Ovary (tissue), 3 donors: ENCODE measurements around the gene CAMTA1.

Source experiments
- CTCF ChIP-seq, 3 donors: fragments of 450-650 bp in 2 of 3; fragments of 200-600 bp in 1 of 3; IDR thresholded peaks; one replicate each; pipeline versions ENCODE4 v1.5.1 to v1.8.0; 2016 to 2022; ENCODE audit warnings: antibody characterized with exemption in 3 of 3, mild to moderate bottlenecking in 1 of 3
- POLR2A ChIP-seq: fragments of 450-650 bp; IDR thresholded peaks from one replicate; pipeline ENCODE4 v1.6.1; 2017; ENCODE audit warnings: antibody characterized with exemption, mild to moderate bottlenecking, moderate library complexity
- donor health status: DM: no; HTN: no; CAD: no.

GRCh38 chr1:6872573-6873261 lies 87.5 kb downstream of the CAMTA1 start:
- no peak for TF ChIP-seq POLR2A
- no peak for TF ChIP-seq CTCF (IDR thresholded peaks at IDR 0.05)
